Karpas-422 (cell line): ENCODE measurements around the gene TMEM167A. TPM values are rescaled to one million over a fixed set of nuclear protein-coding genes. Genes with fewer than 3 reads are reported as not detected.

Experiments used
- DNase-seq: peaks from one replicate; pipeline ENCODE4 v3.0.0-alpha.2; 2015
- H2AFZ ChIP-seq: fragments of 200-600 bp; sonication (generic); 2 replicates; pipeline ENCODE4 v1.6.1; 2014; ENCODE audit warnings: antibody characterized with exemption, low read length, mixed read lengths
- H3K27ac ChIP-seq: fragments of 200-600 bp; sonication (generic); 2 replicates; pipeline ENCODE4 v1.5.1; 2014; ENCODE audit warnings: mild to moderate bottlenecking, low read length, moderate library complexity
- H3K27me3 ChIP-seq: fragments of 200-600 bp; sonication (generic); 2 replicates; pipeline ENCODE4 v1.6.1; 2014; ENCODE audit warnings: low read length, mixed read lengths
- H3K36me3 ChIP-seq: fragments of 200-600 bp; sonication (generic); 2 replicates; pipeline ENCODE4 v1.6.1; 2014; ENCODE audit warnings: low read length, mixed read lengths; ENCODE audit not compliant: insufficient read depth
- H3K4me1 ChIP-seq: fragments of 200-600 bp; sonication (generic); 2 replicates; pipeline ENCODE4 v1.6.1; 2014; ENCODE audit warnings: mild to moderate bottlenecking, low read length, mixed read lengths
- H3K4me2 ChIP-seq: fragments of 200-600 bp; sonication (generic); 2 replicates; pipeline ENCODE4 v1.6.1; 2014; ENCODE audit warnings: low read length, low read depth, mild to moderate bottlenecking; ENCODE audit not compliant: poor library complexity, severe bottlenecking
- H3K4me3 ChIP-seq: fragments of 200-600 bp; sonication (generic); 2 replicates; pipeline ENCODE4 v1.5.1; 2014; ENCODE audit warnings: mild to moderate bottlenecking, antibody characterized with exemption, low read length, mixed read lengths
- H3K79me2 ChIP-seq: fragments of 200-600 bp; sonication (generic); 2 replicates; pipeline ENCODE4 v1.6.1; 2014; ENCODE audit warnings: mild to moderate bottlenecking, low read length, mixed read lengths
- H3K9ac ChIP-seq: fragments of 200-600 bp; sonication (generic); 2 replicates; pipeline ENCODE4 v1.6.0; 2014; ENCODE audit warnings: low read length
- H3K9me2 ChIP-seq: fragments of 200-600 bp; sonication (generic), shearing (Covaris generic); replicated peaks from 2 replicates; pipeline ENCODE4 v1.6.0; 2014; ENCODE audit warnings: mild to moderate bottlenecking, low read length, moderate library complexity; ENCODE audit not compliant: insufficient read depth
- H3K9me3 ChIP-seq: fragments of 300-700, 200-600 bp; sonication (generic); 2 replicates; pipeline ENCODE4 v1.6.1; 2014; ENCODE audit warnings: low read length, mixed read lengths
- H4K20me1 ChIP-seq: fragments of 200-600 bp; sonication (generic); 2 replicates; pipeline ENCODE4 v1.6.1; 2014; ENCODE audit warnings: mild to moderate bottlenecking, antibody characterized with exemption, low read length, low read depth; ENCODE audit not compliant: insufficient read depth
- total RNA-seq: library from RNA; depleted of rRNA; stranded (reverse); fragments of >200 nt; shearing (Covaris generic); gene quantifications from 2 replicates; pipeline ENCODE4 v1.2.3, GENCODE V29; 2014; ENCODE audit warnings: low replicate concordance

The TMEM167A gene
- total RNA-seq, 1 experiment from 2014 or later = 94.9 TPM

DNA sequence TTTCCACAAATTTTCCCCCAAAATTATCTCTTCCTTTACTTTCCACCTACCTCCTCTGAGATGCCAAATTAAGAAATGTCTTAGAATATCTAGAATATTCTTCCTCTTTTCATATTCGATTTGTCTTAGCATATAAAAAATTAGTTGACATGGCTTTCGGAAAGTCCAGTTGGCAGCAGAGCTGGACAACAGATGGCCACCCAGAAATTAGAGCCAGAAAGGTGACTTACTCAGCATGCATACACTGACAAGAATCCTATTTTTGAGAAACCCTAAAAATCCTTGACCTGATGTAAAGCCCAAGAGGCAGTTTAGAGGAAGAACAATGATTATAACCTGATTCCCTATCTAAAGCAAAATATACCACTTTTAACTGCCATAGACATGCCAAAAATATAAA lies 22.0 kb downstream of the TMEM167A start:
- H3K79me2 ChIP-seq = peaks cover 57% of the 10 kb centered on the region
- H3K9ac ChIP-seq = no peak overlapping the region
- no peaks in the 10 kb centered on the region for H3K9me2 ChIP-seq
- DNase-seq = no peak
- H2AFZ ChIP-seq = no peak overlapping the region
- no peaks in the 10 kb centered on the region for H4K20me1 ChIP-seq
- H3K4me3 ChIP-seq = no peak overlapping the region
- peaks cover 8% of the 10 kb centered on the region; the same call in 1 of the 2 replicates for H3K4me1 ChIP-seq
- H3K27me3 ChIP-seq = no peaks in the 10 kb centered on the region
- no peak overlapping the region for H3K4me2 ChIP-seq
- H3K27ac ChIP-seq = no peak overlapping the region
- H3K36me3 ChIP-seq = peaks cover 41% of the 10 kb centered on the region; the same call in 1 of the 2 replicates
- H3K9me3 ChIP-seq = no peaks in the 10 kb centered on the region

DNA sequence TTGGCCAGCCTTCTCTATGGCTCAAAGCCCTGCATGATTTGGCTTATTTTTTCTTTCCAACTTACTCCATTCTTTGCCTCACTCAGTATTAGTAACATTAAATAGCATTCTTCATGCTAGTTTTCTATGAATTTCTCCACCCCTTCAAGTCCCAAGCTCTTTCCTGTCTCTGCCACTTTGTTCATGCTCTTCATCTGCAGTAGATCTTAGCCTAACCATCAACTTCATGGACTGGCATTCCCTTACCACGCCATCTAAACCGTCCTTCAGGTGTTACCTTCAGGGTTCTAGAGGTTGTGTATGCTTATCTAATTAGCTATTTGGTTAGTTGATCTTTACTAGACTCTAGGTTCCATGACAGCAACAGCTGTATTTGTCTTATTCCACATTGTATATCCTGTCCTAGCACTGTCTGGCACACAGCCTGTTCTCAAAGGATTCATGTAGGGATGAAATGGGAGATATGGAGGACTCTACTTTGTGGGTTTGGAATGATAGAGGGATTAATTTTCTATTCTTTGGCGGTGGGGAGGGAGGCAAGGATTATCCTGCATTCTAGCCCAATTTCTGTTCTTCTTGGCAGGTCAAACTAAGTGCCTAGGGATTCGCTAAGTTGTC lies 26.4 kb downstream of the TMEM167A start:
- no peaks in the 10 kb centered on the region for H4K20me1 ChIP-seq
- no peaks in the 10 kb centered on the region for H3K9me3 ChIP-seq
- H3K27ac ChIP-seq = no peak overlapping the region
- 0 out of 2 replicates have a peak, but pooled peaks cover 5% of the 10 kb centered on the region for H3K4me1 ChIP-seq
- H3K4me2 ChIP-seq = no peak overlapping the region
- H2AFZ ChIP-seq = no peak overlapping the region
- H3K9me2 ChIP-seq = no peaks in the 10 kb centered on the region
- H3K36me3 ChIP-seq = peaks cover 17% of the 10 kb centered on the region; the same call in 1 of the 2 replicates
- DNase-seq = no peak
- H3K9ac ChIP-seq = no peak overlapping the region
- H3K4me3 ChIP-seq = no peak overlapping the region
- peaks cover 22% of the 10 kb centered on the region for H3K79me2 ChIP-seq
- no peaks in the 10 kb centered on the region for H3K27me3 ChIP-seq

DNA sequence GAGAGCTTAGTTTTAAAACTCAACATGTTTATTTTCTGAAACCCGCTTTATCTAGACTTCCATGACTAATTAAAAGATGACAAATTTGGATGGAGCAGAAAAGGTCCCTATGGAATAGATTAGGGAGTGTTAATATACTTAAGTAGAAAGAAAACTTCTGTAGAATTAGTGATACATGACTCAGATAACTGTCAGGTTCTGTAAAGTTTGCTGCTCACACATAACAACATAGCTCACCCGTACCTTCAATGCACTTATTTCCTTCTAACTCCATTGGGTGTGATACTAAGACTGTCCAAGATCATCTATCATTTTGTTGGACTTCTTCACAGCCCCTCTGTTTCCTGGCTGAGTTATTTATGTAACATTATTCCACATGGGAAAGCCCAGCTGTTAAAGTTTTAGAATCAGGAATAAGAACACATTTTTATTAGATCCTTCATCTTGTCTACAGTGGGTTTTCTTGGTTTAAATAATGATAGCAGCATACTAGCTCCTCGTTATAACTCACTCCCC lies 27.8 kb downstream of the TMEM167A start:
- H3K27ac ChIP-seq = no peak overlapping the region
- H3K27me3 ChIP-seq = no peaks in the 10 kb centered on the region
- H2AFZ ChIP-seq = no peak overlapping the region
- no peaks in the 10 kb centered on the region for H4K20me1 ChIP-seq
- H3K9ac ChIP-seq = no peak overlapping the region
- peaks cover 9% of the 10 kb centered on the region; the same call in 1 of the 2 replicates for H3K79me2 ChIP-seq
- H3K9me2 ChIP-seq = no peaks in the 10 kb centered on the region
- DNase-seq = no peak
- no peaks in the 10 kb centered on the region for H3K4me1 ChIP-seq
- H3K9me3 ChIP-seq = no peaks in the 10 kb centered on the region
- no peak overlapping the region for H3K4me2 ChIP-seq
- H3K4me3 ChIP-seq = no peak overlapping the region
- peaks cover 8% of the 10 kb centered on the region; the same call in 1 of the 2 replicates for H3K36me3 ChIP-seq

- Histone ChIP-seq H3K79me2 (peaks cover 2% of the 10 kb centered on the region; the same call in 1 of the 2 replicates), H2AFZ (no peak overlapping the region), H3K9ac (no peak overlapping the region), H3K4me3 (no peak overlapping the region), H3K36me3 (peaks cover 8% of the 10 kb centered on the region; the same call in 1 of the 2 replicates), H3K27ac (no peak overlapping the region), H4K20me1 (no peaks in the 10 kb centered on the region), H3K9me2 (no peaks in the 10 kb centered on the region), H3K4me1 (no peaks in the 10 kb centered on the region), H3K27me3 (no peaks in the 10 kb centered on the region), H3K4me2 (no peak overlapping the region), H3K9me3 (no peaks in the 10 kb centered on the region)
- DNase-seq = no peak
Observed at GRCh38 chr5:83048811-83049210, 28.4 kb downstream of the TMEM167A start.

- H2AFZ ChIP-seq = no peak overlapping the region
- no peaks in the 10 kb centered on the region for H3K9me2 ChIP-seq
- no peak overlapping the region for H3K4me2 ChIP-seq
- H3K4me3 ChIP-seq = no peak overlapping the region
- no peaks in the 10 kb centered on the region for H3K79me2 ChIP-seq
- no peak overlapping the region for H3K27ac ChIP-seq
- peaks cover 8% of the 10 kb centered on the region; the same call in 1 of the 2 replicates for H3K36me3 ChIP-seq
- H4K20me1 ChIP-seq = no peaks in the 10 kb centered on the region
- H3K27me3 ChIP-seq = no peaks in the 10 kb centered on the region
- no peak overlapping the region for H3K9ac ChIP-seq
- no peaks in the 10 kb centered on the region for H3K4me1 ChIP-seq
- no peaks in the 10 kb centered on the region for H3K9me3 ChIP-seq
- no peak for DNase-seq
Observed at GRCh38 chr5:83048277-83048676, 28.9 kb downstream of the TMEM167A start.

GRCh38 chr5:83044926-83045325 lies 32.3 kb downstream of the TMEM167A start:
- Histone ChIP-seq H3K4me2 (no peak overlapping the region), H3K36me3 (no peaks in the 10 kb centered on the region), H3K27ac (no peak overlapping the region), H3K9ac (no peak overlapping the region), H3K79me2 (no peaks in the 10 kb centered on the region), H3K9me3 (no peaks in the 10 kb centered on the region), H3K9me2 (no peaks in the 10 kb centered on the region), H3K4me1 (no peaks in the 10 kb centered on the region), H2AFZ (no peak overlapping the region), H3K4me3 (no peak overlapping the region), H3K27me3 (no peaks in the 10 kb centered on the region), H4K20me1 (no peaks in the 10 kb centered on the region)
- no peak for DNase-seq

DNA sequence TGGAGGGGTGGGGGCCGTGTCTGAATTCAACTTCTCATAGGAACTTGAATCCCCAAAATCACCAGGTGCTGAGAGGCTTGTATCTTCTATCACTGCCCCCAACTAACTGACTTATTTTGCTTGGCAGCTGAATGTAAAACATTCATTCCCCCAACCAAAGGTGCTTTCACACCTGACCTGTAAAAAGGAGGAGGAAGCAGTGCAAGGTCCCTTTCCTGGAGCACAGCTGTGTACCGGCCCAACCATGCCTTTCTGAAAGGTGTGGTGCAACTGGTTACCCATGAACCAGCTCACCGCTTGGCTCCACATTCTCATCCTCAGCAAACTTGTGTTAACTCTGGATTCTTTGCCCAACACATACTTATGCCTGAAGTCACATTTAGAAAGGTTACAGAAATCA lies 34.7 kb downstream of the TMEM167A start:
- Histone ChIP-seq H3K9me2 (no peaks in the 10 kb centered on the region), H3K79me2 (no peaks in the 10 kb centered on the region), H3K4me2 (no peak overlapping the region), H3K36me3 (no peaks in the 10 kb centered on the region), H3K9ac (no peak overlapping the region), H3K27me3 (no peaks in the 10 kb centered on the region), H2AFZ (no peak overlapping the region), H3K4me3 (no peak overlapping the region), H4K20me1 (no peaks in the 10 kb centered on the region), H3K27ac (no peak overlapping the region), H3K9me3 (no peaks in the 10 kb centered on the region), H3K4me1 (no peaks in the 10 kb centered on the region)
- DNase-seq = no peak

DNA sequence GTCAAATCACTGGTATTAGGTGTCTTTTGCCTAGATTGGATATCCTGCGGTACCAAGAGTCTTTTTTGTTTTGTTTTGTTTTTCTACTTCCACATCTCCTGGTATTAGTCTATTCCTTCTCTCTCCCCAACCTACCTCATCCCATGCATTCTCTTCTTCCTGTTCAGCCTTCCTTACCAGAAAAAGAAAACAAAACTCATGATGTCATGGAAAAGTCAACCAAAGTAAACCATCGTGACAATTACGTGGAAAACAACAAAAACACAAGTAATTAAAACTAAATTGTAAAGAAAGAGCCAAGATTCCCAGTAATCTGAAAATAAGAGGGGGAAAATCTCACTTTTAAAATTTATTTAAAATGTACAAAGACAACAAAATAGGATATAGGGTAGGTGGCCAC lies 38.3 kb downstream of the TMEM167A start:
- no peaks in the 10 kb centered on the region for H3K9me2 ChIP-seq
- H3K9me3 ChIP-seq = no peaks in the 10 kb centered on the region
- H3K27ac ChIP-seq = no peak overlapping the region
- H3K27me3 ChIP-seq = no peaks in the 10 kb centered on the region
- H3K4me2 ChIP-seq = no peak overlapping the region
- no peak overlapping the region for H3K9ac ChIP-seq
- no peaks in the 10 kb centered on the region for H4K20me1 ChIP-seq
- no peak for DNase-seq
- H3K4me3 ChIP-seq = no peak overlapping the region
- H3K4me1 ChIP-seq = no peaks in the 10 kb centered on the region
- H3K79me2 ChIP-seq = no peaks in the 10 kb centered on the region
- no peak overlapping the region for H2AFZ ChIP-seq
- no peaks in the 10 kb centered on the region for H3K36me3 ChIP-seq
